ENCODE measurements around the gene CASP8.
A peak's percentile ranks its signal among the peaks of the same experiment; 100 is the strongest.
"Not testable (repeated sequence)": the region's sequence is repeated elsewhere in the genome, so short reads cannot be mapped to it uniquely, and the experiment has no call there.

CASP8 gene

GRCh38 chr2:201271917-201272316 lies 11.6 kb downstream of the CASP8 start:
- no peak for DNase-seq

- no peak for DNase-seq
These were observed 13.1 kb downstream of the CASP8 start for GRCh38 chr2:201273330-201273983.

- DNase-seq: no peak
These were observed 14.7 kb downstream of the CASP8 start for GRCh38 chr2:201275069-201275468.

- DNase-seq: no peak
These were observed 15.7 kb downstream of the CASP8 start for GRCh38 chr2:201275990-201276389.

GRCh38 chr2:201276511-201276910 lies 16.2 kb downstream of the CASP8 start:
- DNase-seq: no peak

- no peak for DNase-seq
These were observed 18.7 kb downstream of the CASP8 start for GRCh38 chr2:201279079-201279478.

GRCh38 chr2:201280191-201281040 lies 20.1 kb downstream of the CASP8 start:
- DNase-seq: no peak

GRCh38 chr2:201285499-201285898 lies 25.2 kb downstream of the CASP8 start:
- no peak for DNase-seq

GRCh38 chr2:201290457-201291148 lies 30.3 kb downstream of the CASP8 start:
- not testable (repeated sequence) for DNase-seq

- DNase-seq: no peak
These were observed 38.2 kb downstream of the CASP8 start for GRCh38 chr2:201298462-201299052.

- DNase-seq: not testable (repeated sequence)
These were observed 39.6 kb downstream of the CASP8 start for GRCh38 chr2:201299929-201300328.

GRCh38 chr2:201307876-201308275 lies 47.5 kb downstream of the CASP8 start:
- no peak for DNase-seq

- DNase-seq: no peak
These were observed 48.6 kb downstream of the CASP8 start for GRCh38 chr2:201308914-201309313.

- peak in 1 of 3 experiments; percentile 26 for DNase-seq
These were observed 53.0 kb downstream of the CASP8 start for GRCh38 chr2:201313362-201313761.

GRCh38 chr2:201319511-201319910 lies 59.2 kb downstream of the CASP8 start:
- DNase-seq: no peak

GRCh38 chr2:201320257-201320656 lies 59.9 kb downstream of the CASP8 start:
- no peak for DNase-seq

GRCh38 chr2:201320701-201321100 lies 60.4 kb downstream of the CASP8 start:
- no peak for DNase-seq

- DNase-seq: no peak
These were observed 62.4 kb downstream of the CASP8 start for GRCh38 chr2:201322772-201323171.

GRCh38 chr2:201327678-201328077 lies 67.3 kb downstream of the CASP8 start:
- no peak for DNase-seq

GRCh38 chr2:201329409-201329808 lies 69.1 kb downstream of the CASP8 start:
- no peak for DNase-seq
